Activated CD4-positive, alpha-beta T cell treated with anti-CD3 and anti-CD28 coated beads for 24 hours (primary cell): Measurements from ENCODE around the gene MMP20.

Experiments used
- DNase-seq, 2 donors: peaks; one replicate each; pipeline ENCODE4 v3.0.0-alpha.2; 2020; ENCODE audit warnings: low read depth in 2 of 2

Gene MMP20

DNA sequence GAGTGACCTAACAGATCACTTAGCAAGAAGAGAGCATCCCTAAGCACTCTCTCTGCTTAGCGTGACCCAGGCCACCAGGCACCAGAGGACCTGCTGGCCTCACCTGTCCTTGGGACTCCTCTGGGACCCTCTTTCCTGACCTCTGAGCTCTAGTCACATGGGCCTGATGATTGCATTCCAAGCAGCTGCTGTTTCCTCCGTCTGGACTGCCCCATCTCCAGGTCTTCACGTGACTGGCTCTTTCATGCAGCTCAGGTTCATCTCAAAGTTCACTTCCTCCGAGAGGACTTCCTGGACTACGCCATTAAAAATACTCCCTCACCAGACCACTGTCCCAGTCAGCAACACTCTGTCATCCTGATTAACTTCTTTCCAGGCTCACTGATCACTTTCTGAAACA lies 2.9 kb downstream of the MMP20 start:
- no peak for DNase-seq

DNA sequence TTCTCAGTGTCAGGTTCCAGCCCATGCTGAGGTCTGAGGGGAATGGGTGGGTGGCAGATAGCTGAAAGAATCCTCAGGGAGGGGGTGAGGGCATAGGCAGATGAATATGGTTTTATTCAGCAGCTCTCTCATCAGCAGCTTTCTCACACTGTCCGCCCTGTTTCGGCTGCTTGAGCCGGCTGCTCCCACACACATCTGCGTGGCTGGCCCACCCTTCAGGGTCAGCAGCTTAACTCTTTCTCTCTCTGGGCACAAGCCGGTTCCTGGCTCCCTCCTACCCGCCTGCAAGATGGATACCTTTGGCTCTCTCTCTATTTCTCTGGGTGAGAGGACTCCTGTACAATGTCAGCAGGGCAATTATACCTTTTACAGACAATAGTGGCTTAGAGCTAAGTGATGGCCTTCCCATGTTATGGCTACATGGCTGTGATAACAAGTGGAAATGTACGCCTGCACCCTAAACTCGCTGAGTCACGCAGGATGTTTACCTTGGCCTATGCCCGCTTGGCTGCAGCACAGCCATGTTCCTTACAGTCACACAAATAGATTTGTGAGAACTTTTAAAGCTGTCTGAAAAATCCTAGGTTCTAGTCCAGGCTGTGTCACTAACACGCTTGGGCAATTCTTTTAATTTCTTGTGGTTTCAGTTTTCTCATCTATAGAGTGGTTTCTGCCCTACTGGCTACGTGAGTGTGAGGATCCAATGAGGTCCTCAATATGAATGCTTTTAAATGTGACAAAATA lies 4.1 kb downstream of the MMP20 start:
- DNase-seq: no peak

DNA sequence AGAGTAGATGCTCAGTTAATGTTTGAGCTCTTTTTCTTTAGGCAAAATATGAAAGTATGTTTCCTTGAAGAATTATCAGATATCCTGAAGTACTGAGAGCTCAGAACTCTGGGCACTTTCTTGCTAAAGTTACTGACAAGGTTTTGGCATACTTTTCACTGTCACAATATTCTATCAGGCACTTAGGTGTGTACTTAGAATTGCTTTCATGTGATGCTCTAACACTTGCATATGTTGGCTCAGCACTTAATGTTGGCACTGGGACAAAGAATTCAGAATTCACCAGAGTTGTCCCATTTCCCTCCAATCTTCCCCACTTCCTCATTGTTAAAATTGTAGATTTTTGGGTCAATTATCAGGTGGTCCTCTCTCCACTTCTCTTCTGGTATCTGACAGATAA lies 5.0 kb downstream of the MMP20 start:
- DNase-seq: no peak

DNA sequence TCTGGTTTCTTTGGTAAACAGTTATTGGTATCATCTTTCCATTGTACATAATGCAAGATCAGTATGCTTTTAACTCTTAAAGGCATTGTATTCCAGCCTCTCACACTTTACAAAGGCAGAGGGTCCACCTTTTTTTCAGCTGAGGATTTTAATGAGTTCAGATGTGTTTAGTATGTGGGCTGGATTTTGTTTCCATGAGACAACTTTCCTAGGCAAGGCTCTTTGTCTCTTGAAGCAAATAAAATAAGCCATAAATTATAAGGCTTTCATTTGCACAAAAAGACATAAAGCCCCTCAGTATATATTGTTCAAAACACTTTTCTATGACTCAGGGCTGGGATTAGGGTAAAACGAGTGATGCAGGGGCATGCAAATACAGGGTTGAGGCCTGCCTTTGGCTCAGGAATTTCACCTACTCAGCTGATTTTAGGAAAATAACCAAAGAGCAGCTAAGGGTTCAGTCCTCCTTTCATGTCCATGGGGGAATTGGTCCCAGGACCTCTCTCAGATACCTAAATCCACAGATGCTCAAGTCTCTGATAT lies 7.6 kb downstream of the MMP20 start:
- DNase-seq: no peak

GRCh38 chr11:102615894-102616432 lies 9.2 kb downstream of the MMP20 start:
- DNase-seq: no peak

DNA sequence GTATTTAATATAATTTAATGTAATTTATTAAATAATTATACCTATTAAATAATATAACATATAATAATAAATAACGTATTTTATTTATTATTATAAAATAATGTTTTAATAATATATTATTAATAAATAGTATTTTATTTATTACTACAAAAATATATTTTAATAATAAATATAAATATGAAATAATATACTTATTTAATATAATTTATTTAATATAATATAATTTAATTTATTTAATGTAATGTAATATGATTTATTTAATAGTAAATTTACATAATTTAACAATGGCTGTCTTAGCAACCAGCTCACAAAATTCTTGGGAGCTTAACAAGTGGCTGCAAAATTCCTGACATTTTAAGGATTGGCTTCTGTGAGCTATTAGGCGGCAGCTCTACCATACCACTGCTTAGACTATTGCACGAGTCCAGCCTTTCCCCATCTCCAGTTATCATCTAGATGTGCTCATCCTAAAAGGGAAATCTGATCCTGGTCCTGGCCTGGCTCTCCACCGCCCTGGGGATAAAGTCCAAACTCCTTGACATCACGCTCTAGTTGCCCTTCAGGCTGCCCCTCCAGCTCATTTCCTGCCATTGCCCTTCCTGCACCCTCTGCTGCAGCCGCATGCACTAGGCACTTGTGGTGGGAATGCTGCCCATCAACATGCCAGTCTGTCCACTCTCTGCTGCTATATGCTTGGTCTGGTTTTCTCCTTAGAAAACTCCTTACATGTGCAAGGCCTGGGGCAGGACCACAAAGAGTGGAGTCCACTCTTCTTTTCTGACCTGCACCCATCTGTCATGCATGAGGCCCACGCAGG lies 9.8 kb downstream of the MMP20 start:
- no peak for DNase-seq

DNA sequence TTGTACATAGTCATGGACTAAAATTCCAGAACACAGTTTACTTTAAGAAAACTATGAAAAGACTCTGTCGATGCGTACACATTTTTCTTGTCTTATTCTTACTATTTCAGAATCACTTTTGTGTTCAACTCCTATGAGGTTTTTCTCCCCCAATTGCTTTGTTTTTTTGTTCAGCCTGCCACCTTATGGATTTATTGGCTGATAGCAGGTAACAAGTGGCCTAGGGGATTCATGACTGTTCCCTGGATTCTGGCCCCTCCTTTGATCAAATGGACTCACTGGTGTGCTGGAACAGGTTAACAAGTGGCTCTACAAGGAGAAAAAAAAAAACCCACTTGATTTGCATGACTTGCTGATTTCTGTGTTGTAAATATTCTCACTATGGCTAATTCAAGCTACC lies 10.6 kb downstream of the MMP20 start:
- no peak for DNase-seq

DNA sequence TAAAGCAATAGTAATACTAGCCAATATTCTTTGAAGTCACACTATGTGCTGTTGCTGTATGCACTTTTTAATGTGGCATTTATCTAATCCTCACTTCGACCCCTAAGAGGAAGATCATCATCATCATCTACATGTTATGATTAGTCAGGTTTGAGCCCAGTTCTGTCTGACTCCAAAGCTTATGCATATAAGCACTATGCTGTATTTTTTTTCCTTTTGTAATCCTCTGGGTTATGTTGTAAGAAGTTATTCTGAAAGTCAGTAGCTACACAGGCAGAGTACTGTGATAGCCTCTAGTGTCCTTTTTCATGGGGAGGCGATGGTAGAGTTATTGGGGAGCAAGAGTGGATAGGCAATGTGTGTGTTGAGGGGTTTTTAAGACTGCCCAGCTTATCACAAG lies 11.1 kb downstream of the MMP20 start:
- DNase-seq: no peak

GRCh38 chr11:102613450-102613849 lies 11.7 kb downstream of the MMP20 start:
- DNase-seq: no peak

GRCh38 chr11:102611291-102611690 lies 13.8 kb downstream of the MMP20 start:
- no peak for DNase-seq

GRCh38 chr11:102610200-102610599 lies 14.9 kb downstream of the MMP20 start:
- DNase-seq: no peak

DNA sequence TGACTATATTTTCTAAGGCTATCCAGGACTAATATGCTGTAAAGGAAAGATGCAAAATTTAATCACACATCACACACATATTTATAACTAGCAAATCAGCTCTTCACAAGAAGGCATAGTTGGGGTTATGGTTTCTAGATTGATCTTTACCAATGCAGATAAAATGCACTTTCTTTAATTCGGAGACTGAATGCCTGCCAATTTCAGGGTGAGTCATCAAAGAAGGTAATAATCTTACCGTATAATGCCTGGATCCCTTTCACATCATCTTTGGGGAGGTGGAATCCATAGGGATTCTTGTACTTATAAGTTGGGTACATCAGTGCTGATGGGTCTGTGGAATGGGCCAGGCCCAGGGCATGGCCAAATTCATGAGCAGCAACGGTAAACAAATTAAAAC lies 16.4 kb downstream of the MMP20 start:
- no peak for DNase-seq

- DNase-seq: no peak
Measured at GRCh38 chr11:102604875-102605274, 20.3 kb downstream of the MMP20 start.

DNA sequence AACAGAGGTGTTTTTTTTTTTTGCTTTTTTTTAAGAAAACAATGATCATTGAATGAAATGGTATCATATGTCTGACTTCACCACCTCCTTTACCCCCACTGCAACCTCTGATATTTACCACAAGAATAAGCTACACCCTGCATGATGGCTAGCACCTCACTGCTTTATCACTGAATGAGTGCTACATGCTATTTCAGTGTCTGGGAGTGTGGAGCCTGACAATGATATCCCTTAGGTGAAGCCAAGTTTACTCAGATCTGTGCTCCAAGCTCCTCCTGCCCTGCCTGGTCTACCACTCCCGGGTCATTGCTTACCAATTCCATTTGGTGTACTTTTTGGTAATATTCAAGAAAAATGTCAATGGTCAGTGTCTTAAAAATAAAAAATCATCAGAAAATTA lies 21.1 kb downstream of the MMP20 start:
- DNase-seq: no peak

DNA sequence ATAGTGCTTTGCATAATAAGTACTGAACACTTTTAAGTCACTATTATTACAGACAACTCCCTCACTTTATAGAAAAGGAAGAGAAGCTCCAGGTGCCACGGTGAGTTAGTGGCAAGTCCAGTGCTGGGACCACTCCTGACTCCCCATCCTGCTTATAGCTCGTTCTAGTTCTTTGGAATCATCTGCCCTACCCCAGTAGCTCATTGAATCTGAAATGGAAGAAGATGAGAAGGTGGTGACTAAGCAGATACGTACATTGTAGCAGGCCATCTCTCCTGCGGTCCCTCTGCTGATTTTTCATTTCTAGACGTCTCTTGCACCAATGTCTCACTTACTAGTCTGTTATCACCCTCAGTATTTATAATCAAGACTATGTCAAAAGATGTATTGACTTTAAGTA lies 21.6 kb downstream of the MMP20 start:
- DNase-seq: no peak

- no peak for DNase-seq
Measured at GRCh38 chr11:102603091-102603490, 22.0 kb downstream of the MMP20 start.

DNA sequence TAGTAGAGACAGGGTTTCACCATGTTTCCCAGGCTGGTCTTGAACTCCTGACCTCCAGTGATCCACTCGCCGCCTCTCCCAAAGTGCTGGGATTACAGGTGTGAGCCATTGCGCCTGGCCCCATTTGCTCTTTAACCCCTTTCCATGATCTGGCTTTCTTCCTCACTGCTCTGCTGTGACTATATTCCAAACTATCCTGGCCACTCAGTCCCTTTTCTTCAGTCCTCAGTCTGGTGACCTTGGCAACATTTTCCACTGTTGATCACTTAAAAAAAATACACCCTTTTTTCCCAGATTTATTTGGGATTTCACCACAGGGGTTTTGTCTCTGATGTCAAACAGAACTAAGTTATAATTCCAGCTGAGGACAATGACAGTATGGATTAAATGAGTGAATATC lies 24.5 kb downstream of the MMP20 start:
- no peak for DNase-seq

GRCh38 chr11:102599642-102600261 lies 25.4 kb downstream of the MMP20 start:
- peak in 1 of 2 donors; percentile 19 for DNase-seq

GRCh38 chr11:102598272-102598671 lies 26.9 kb downstream of the MMP20 start:
- no peak for DNase-seq

DNA sequence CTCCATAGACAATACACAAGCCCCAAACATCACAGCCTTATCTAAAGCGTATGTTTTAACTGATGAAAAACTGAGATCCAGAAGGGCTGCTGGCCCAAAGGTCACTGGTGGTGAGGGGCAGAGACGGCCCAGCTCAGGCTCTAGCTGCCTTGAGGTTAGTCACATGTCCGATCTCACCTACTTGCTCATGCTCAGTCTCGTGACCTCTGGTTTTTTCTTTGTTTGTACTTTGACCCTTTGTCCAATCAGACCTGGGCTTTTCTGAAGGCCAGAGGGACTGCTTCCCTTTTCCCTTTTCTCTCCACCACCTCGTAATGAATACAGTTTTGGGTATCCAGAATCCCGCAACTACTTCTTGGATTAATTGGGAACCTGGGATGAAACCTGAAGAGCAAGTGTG lies 28.6 kb downstream of the MMP20 start:
- DNase-seq: no peak

DNA sequence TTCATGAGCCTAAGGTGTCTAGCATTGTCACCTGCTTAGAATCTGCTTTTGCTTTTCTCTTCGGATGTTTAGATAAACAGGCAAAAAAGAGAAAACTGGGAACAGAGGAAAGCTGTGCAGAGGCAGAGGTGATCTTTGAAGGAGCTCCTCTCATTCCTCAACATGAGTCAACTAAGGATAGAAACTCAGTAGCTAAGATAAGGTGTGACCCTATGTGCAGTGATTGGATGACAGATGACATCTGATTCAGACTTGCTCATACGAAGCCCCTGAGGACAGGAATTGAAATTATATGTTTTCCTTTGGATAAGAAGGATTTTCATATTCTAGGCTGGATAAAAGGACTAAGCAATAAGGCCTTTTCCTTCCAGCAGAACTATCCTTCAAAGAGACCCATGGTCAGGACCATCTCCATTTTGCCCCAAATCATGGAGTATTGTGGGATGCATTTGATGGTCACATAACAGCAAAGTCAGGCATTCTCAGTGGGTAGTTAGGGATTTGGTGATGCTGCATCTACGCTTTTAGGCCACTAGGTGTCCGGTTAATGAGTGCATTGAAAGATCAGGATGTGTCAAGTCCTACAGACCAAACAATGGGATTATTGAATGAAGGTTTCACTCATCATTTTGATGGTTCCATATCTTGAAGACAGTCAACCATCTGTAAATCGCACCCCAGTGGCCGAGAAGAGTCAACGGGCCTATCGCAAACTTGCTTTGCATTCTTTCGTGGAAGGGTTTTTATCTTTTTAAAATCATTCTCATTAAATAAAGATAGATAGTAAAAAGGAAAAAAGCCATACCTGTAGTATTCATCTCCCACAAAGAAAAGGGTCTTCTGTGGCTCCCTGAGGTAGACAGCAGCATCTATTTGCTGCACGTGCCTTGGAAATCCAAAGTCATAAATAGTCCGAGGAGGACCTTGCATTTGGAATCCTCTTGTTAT lies 32.2 kb downstream of the MMP20 start:
- no peak for DNase-seq
